GM21515 (cell line): ENCODE measurements around the gene FXYD6.

Experiments used
- ATAC-seq: cut with Tn5 transposase; IDR thresholded peaks from one replicate; pipeline ENCODE4 v1.9.1; 2021; ENCODE audit not compliant: unreplicated experiment

Gene FXYD6

DNA sequence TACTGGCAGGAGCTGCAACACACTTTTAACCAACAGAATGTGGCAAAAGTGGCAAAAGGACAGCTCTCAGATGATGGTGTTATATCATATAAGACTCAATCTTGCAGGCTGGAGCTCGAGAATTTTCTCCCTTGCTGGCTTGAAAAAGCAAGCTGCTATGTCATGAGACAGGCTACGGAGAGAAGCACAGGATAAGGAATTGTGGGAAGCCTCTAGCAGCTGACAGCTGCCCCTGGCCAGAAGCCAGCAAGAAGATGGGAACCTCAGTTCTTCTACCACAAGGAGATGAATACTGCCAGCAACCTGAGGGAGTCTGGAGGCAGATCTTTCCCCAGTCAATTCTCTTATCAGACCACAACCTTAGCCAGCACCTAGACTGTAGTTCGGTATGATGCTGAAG, 24.6 kb downstream of the FXYD6 start:
- no peak for ATAC-seq

DNA sequence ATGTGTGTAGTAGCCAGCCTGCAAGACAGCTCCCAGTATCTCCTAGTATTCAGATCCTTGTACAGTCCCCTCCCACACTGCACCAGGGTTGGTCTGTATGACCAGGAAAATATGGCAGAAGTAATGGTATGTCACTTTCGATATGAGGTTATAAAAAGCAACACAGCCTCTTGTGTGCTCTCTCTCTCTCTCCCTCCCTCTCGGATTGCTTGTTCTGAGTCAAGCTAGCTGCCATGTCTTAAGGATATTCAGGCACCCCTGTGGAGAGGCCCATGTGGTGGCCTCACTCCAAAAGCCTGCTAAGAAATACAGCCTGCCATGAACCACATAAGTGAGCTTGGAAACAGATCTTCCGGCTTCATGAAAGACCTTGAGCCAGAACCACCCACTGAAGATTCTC, 25.4 kb downstream of the FXYD6 start:
- ATAC-seq = no peak

DNA sequence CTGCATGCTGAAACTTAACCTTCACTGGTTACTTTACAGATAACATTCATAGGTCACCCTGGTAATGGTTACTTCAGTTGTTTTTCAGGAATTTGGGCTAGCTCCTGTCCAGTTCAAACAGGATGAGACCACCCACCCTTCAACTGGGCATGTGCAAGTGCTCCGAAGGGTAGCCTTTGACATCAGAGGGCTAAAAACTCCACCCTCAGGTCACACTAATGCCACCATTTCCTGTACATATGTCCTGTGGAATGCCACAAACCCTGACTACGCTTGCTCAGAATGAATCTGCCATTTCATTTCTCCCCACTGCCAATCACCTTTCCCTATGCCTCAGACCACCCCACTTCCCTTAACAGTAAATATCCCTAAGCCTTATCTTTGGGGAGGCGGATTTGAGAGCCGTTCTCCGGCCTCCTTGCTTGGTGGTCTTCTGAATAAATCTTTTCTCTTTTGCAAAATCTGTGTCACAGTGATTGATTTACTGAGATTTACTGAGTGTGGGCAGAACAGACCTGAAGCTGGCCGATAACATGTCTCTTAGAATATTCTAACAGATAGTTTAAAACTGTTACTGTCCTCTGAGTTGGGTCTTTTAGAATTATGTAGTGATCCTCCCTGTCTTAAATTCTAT, 26.6 kb downstream of the FXYD6 start:
- no peak for ATAC-seq

DNA sequence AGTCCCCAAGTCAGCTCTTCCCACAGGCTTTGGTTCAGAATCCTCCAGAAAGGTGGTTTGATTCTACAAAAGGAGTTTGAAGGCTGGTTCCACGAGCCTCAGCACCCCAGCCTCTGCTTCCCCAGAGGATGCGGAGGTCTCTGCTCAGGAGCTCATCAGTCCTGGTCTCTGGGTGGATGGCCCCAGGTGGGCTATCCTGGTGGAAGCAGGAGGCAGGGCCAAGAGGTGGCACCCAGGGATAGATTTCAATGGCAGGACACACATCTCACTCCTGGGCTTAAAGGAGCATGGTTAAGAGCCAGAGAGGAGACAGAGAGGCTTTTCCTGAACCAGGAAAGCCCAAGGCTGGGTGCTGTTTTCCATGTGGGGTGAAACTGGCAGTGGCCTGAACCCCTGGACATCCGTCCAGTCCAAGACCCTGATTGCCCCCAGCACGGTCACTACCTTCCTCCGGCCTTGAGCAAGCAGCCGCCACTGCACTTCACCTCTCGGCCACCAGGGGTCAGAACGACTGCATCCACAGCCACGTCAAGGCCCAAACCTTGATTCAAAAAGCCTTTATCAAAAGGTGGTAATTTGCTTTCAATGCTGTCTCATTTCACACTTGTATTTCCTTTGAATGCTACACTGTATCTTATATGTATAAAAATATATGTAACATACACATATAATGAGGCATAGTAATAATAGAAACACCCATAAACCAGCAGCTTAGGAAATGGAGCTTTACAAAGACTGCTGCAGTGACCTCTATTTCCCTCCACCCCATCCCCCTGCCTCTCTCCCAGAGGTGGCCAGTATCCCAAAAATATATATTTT, 32.6 kb downstream of the FXYD6 start:
- ATAC-seq = no peak

DNA sequence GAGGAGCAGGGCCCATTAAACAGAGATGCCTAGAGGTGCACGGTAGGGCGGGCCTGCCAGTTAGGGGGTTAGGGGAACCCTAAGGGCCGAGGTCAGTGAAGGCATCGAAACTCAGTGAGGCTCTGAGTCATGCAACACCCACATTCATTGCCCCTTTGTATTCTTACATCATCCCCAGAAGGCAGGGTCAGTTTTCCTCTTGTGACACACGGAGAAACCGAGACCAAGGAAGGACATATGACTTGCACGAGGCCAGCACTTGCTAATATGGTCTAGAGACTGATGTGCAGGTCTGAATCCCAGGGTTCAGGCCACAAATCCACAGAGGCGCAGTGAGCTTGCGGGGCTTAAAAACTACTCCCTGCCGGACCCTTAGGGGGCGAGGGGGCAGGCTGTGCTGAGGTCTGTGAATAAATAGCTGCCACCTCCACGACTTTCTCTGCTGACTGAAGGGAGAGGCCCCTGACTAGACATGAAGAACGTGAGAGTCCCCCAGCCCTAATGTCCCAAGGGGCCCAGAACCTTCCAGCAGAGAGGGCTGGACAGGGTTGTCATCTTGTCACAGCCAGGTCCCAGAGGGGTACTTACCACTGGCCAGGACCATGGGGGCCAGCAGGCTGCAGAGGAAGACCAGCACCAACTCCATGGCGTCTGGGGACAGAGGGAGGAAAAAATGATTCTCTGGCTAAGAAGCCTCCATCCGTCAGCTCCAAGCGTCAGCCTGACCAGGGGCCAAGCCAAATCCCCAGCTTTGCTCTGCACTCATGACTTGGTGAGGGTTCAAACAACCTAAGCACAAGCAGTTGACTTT, 34.1 kb downstream of the FXYD6 start:
- no peak for ATAC-seq

DNA sequence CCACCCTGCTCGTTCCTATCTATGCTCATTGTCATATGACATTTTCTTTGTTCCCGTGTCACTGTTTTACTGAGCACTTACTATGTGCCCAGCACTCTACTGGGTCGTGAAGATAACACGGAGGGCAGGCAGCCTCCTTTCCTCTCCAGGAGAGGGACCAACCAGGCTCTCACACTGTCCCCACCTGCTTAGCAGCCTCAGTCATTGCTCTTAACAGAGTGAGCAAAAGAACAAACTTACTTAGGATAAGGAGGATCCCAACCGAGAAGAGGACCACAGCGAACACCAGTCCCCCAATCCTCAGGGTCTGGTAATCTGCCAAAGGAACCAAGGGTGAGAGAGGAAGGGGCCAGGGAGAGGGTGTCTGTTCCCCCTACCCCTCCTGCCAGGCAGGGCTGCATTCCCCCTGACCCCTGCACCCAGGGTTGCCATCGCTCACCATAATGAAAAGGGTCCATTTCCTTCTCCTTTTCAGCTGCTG, 34.9 kb downstream of the FXYD6 start:
- ATAC-seq = no peak

DNA sequence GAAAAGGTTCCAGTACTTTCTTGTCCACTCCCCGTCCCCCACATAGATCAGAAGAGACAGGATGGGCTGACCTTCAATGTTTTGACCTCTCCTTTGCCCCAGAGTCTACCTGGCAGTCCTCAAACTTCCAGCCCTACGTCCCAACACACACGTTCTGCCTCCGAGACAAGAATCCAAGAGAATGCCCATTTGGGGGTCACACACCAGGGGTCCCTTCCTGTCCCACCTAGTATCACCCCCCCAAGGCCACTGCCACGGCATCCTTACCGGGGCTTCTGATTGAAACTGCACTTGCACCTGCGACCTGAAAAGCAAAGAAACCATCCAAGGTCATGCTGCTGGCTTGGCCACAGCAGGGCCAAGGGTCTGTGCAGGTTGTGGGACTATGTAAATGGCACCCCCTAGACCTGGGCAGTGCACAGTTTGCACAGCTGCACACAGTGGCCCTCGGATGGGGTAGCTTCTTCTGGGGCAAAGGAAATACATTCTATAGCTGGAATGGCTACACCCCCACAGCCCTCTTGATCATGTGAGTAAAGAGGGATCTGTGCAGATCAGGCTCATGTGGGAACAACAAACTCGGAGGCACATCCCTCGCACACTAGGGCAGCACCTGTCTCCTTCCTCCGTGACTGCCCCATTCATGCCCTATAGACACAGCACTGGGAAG, 35.4 kb downstream of the FXYD6 start:
- no peak for ATAC-seq

DNA sequence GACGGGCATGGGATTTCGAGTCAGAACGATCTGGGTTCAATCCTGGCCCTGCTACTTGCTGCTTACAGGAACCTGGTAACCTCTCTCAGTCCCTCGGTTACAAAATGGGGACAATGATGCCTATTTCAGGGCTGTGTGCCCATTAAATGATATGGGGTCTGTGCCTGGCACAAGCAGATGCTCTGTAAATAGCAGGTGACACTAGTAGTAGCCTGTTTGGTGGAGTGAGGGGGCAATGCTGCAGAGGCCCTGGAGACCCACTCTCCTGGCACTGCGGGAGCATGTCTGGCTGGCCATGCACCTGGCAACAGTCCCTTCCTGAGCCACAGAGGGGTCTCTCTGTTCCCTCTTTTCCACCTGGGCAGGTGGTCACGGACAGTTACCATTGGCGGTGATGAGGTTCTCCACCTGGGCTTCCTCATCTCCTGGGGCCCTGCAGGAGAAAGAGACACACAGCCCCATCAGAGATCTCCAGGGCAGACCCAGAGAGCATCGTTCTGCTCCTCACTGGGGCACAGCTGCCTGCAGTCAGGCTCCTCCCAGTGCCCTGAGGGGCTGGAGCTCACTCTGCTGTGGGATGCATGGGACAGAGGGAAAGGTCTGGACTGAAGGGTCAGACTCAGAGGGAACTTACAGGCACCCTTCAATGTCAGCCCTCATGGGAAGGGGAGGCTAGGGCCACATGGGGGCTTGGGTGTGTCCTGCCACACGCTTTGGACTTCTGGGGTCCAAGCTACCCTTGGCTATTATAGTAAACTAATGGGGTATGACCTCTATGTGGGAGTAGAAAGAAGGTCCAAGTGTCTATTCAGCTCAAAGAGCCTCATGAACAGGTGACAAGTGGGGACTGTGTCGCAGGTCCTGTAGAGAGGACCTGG, 36.3 kb downstream of the FXYD6 start:
- ATAC-seq = no peak

DNA sequence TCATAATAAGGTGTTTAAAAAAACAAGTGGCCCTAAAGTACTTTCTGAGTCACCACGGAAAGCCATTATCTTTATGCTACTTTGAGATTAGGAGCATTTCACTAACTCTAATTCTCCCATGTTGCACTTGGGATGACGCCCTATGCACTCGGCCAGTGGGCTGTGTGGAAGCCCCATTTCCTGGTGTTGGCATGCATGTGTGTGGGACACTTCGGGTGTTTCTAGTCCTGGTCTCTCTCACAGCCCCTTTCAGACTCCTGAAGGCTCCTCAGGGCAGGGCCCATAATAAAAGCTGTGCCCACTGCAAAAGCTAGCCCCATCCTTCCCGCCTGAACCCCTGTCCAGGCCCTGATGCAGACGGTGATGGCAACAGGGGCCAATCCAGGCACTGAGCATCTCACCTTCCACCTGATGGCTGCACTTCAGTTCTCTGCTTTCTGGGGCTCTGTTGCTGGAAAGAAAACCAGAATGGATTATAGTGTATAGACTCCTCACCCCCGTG, 37.0 kb downstream of the FXYD6 start:
- no peak for ATAC-seq

DNA sequence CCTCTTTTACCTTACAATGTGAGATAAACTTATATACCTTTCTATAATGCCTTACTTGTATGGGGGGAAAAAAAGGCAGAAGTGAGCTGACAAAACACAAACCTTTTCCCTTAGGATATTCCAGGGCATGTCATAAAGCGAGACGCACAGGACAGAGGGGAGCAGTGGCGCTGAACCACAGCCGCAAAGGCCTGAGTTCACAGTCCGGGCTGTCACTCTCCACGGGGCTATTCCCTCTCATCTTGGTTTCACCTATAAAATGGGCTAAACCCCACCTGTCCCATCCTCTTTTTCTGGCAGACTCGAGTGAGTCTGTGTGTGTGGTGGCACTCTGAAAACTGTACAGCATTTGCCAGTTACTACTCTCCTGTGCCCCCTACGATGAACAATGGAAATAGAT, 37.6 kb downstream of the FXYD6 start:
- no peak for ATAC-seq

DNA sequence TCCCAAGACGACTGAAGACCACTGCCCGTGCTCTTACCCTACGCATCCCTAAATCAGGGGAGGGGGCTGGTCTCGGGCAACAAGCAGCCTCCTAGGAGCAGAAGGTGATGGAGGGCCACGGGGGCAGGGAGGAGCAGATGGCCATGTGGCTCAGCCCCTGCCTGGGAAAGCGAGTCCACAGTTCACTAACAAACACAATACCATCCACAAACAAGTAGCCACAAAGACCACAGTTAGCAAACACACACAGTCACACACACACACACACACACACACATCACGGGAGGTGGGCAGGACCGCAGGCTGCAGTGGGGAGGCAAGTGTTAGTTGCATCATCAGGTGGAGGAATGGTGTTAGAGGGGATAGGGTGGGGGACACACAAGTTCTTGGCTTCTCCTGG, 38.7 kb downstream of the FXYD6 start:
- ATAC-seq = no peak

DNA sequence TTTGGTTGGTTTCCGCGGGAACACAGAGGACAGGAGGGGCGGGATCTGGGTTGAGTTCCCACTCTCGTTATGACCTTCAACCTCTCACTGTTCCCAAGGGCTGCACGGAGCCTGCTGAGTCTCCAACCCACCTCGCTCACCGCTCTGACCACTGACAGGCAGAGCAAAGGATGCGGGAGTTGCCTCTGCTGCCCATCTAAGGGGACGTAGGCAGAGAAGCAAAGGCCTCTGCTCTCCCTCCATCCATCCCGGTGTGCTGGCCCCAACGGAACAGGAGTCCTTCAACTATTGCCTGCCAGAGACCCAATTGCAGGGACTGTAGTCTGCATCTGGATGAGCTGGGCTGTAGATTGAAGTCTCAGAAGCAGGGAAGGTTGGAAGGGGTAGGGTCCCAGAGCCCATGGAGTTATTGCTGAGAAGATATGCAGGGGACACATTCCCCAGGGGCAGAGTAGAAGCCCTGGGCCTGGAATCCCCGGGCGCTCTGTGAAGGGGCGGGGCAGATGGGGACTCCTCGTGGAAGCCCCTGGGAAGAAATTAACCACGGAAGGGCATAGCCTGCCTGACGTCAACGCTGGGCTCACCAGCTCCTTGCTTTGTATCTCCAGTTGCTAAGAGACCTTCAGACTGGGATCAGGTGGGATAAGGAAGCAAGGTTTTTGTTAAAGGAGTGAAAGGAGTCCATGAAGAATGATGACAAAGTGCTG, 39.2 kb downstream of the FXYD6 start:
- ATAC-seq = no peak

DNA sequence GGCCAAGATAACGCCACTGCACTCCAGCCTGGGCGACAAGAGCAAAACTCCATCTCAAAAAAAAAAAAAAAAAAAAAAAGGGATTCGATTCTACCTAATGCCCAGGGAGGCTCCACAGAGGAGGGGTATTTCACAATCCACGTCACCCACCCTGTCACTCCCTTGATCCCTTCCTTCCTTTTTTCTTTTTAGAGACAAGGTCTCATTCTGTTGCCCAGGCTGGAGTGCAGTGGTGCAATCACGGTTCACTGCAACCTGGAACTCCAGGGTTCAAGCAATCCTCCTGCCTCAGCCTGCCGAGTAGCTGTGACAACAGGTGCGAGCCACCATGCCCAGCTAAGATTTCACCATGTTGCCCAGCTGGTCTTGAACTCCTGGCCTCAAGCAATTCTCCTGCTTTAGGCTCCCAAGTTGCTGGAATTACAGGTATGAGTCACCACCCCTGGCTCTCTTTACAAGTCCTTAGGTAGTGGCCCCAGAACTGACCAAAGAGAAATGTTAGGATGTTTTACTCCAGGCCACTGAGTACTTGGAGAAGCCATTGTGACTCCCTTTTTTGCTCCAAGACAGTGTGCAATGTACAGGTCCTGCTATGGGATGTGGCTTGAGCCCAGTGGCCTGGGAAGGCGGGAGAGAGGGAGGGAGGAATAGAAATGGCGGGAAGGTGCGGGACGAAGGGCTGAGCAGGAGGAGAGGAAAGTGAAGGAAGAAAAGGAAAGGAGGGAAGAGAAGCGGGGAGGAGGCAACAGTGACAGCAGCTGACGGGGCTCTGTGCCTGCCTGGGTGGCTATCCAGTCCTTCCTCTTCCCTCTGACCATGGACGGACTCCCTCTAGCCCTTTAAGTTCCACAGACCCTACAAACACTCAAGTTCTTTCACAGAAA, 40.1 kb downstream of the FXYD6 start:
- ATAC-seq = no peak

DNA sequence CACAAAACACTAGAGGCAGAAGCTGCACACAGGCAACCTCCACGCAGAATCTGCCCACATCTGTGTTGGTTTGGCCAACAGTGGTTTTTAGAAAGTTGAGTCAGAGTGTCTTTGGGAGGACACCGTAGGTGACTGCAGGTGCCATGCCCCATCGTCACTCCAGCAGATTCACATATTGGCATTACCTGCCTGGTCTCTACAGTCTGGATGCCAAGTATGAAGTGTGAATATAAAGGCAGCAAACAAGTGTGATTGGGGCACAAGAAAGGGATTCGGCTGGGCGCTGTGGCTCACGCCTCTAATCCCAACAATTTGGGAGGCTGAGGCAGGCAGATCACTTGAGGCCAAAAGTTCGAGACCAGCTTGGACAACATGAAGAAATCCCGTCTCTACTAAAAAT, 40.9 kb downstream of the FXYD6 start:
- ATAC-seq = no peak

DNA sequence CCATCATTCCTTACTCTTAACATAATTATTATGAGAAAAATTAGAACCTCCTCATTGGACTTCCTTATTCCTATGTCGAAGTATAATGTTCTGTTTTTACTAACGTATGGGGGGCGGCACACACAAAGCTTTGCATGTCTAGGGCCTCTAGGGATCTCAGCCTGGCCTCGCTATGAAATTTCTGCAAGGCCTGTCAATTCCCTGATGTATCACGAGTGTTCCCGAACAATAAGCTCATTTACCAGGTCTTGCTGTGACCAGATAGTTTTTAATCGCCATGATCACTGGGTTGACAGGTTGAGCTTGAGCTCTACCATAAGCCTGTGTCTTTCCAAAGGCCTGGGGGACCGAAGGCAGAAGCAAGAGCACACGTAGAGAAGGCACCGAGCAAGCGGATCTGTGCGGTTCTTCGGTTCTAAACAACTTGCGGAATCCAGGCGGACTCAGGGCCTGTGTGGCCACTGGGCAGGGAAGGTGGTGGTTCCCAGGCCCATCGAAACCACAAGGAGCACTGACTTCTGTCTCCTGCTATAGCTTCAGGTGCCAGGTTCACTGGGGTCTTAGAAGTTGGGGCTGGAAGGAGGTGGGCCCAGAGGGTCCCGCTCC, 41.5 kb downstream of the FXYD6 start:
- ATAC-seq = no peak

DNA sequence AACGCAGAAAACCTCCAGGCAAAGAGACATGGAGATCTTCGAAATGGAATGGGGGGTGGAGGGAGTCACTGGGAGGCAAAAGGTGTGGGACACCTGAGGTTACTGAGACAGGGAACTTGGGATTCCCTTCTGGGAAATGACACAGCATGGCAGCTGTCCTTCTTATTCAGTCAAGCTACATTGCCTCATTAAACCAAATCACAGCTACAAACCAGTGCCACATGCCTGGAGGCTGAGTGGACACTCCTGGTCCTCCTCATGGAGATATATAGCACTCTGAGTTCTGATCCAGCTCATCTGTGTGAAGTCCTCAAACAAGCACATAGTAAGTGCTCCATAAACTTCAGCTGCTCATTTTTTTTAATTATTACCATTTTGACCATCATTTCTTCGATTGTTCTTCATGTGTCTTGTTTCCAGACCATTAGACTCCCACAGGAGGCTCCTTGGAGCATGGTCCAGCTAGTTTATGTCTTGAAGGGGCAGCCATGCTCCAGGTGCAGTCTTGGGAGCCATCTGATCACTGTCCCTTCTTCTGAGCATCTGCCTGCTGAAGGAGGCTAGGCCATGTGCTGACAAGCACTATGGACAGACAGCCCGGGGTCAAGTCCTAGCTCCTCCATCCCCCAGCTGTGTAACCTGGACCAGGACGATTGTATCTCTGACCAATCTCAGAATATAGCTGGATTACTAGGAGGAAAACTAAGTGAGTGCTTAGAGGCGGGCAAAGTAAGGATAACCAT, 42.2 kb downstream of the FXYD6 start:
- no peak for ATAC-seq

DNA sequence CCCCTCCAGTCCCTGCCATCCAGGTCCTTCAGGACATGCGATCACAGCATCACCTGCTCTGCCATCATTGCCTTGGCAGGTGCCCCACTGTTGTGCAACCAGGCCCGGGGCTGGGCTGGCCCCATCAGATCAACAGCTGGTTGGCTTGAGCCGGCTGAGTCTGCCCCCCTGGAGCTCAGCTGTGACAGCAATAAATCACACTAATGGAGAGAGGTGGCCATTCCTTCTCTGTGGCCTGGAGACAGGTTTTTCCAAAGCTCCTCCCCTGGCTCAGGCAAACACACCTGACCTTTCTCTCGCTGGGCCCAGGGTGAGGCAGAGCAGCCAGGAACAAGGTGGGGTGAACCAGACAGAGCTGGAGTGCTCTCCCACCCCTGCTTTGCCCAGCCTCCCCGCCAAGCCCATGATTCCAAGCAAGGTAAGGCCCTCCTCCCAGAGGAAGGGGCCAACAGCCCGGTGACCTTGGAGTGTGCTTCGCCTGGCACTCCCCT, 43.0 kb downstream of the FXYD6 start:
- no peak for ATAC-seq
